HEK293 (cell line): ENCODE results near the gene PLEK2.

Experiments used
- CTCF ChIA-PET: fragments of 350-600 bp; formaldehyde crosslinking; extraction: SDS; loops from one replicate; lab custom pipeline; 2021; ENCODE audit warnings: antibody characterized with exemption; lab: Yijun Ruan, JAX
- POLR2A ChIA-PET: fragments of 300-600 bp; formaldehyde crosslinking; extraction: SDS; loops from one replicate; lab custom pipeline; 2020; ENCODE audit warnings: antibody characterized with exemption, inconsistent platforms; lab: Yijun Ruan, JAX
- H3K27ac ChIP-seq: fragments of 200-500 bp; sonication (Bioruptor generic); 2 replicates; pipeline ENCODE4 v1.5.1; 2014; ENCODE audit warnings: low read depth, low read length, control low read depth, inconsistent platforms; ENCODE audit errors: extremely low read depth
- H3K36me3 ChIP-seq, 2 experiments: fragments of 200-500 bp in 1 of 2; sonication (Bioruptor generic) in 1 of 2; 1 replicate in 1 of 2; 2 replicates in 1 of 2; pipeline ENCODE4 v1.5.1; 2014 to 2017; ENCODE audit warnings: inconsistent platforms in 2 of 2, low read length in 2 of 2; ENCODE audit not compliant: control insufficient read depth in 2 of 2, insufficient read depth in 1 of 2
- H3K4me1 ChIP-seq: fragments of 200-500 bp; sonication (Bioruptor generic); 2 replicates; pipeline ENCODE4 v1.5.1; 2014; ENCODE audit warnings: mild to moderate bottlenecking, low read length, inconsistent platforms; ENCODE audit not compliant: control insufficient read depth, insufficient read depth
- H3K4me3 ChIP-seq: 2 replicates; pipeline ENCODE4 v1.5.1; 2011; ENCODE audit warnings: low read depth, mild to moderate bottlenecking, control low read depth, low read length, moderate library complexity
- H3K9me3 ChIP-seq: fragments of 200-500 bp; sonication (Bioruptor generic); 2 replicates; pipeline ENCODE4 v1.5.1; 2014; ENCODE audit warnings: low read depth, low read length, inconsistent platforms; ENCODE audit not compliant: control insufficient read depth, insufficient read depth
- IKZF3 ChIP-seq: fragments of 450-650 bp; IDR thresholded peaks from 2 replicates; pipeline ENCODE4 v1.5.0; 2018; ENCODE audit warnings: missing biosample characterization, mild to moderate bottlenecking, missing genetic modification characterization, moderate library complexity
- KLF8 ChIP-seq: fragments of 450-650 bp; formaldehyde crosslinking; IDR thresholded peaks from 2 replicates; pipeline ENCODE4 v1.5.1; 2016; ENCODE audit warnings: missing biosample characterization, missing genetic modification characterization
- PRDM2 ChIP-seq: fragments of 450-650 bp; formaldehyde crosslinking; IDR thresholded peaks from 2 replicates; pipeline ENCODE4 v1.5.1; 2016; ENCODE audit warnings: missing biosample characterization, missing genetic modification characterization, borderline replicate concordance
- REPIN1 ChIP-seq: fragments of 450-650 bp; formaldehyde crosslinking; IDR thresholded peaks from 2 replicates; pipeline ENCODE4 v1.5.1; 2017; ENCODE audit warnings: missing biosample characterization, missing genetic modification characterization, low read depth
- SCRT2 ChIP-seq: fragments of 450-650 bp; formaldehyde crosslinking; IDR thresholded peaks from 2 replicates; pipeline ENCODE4 v1.5.1; 2016; ENCODE audit warnings: missing biosample characterization, missing genetic modification characterization
- ZBTB26 ChIP-seq: fragments of 450-650 bp; formaldehyde crosslinking; optimal IDR thresholded peaks from 2 replicates; pipeline ENCODE3; 2016; ENCODE audit warnings: missing biosample characterization, mild to moderate bottlenecking, missing genetic modification characterization
- ZNF132 ChIP-seq: fragments of 450-650 bp; formaldehyde crosslinking; IDR thresholded peaks from 2 replicates; pipeline ENCODE4 v1.5.1; 2017; ENCODE audit warnings: missing biosample characterization, missing genetic modification characterization, borderline replicate concordance
- ZNF146 ChIP-seq: fragments of 450-650 bp; formaldehyde crosslinking; IDR thresholded peaks from 2 replicates; pipeline ENCODE4 v1.5.1; 2016; ENCODE audit warnings: missing biosample characterization, missing genetic modification characterization
- ZNF155 ChIP-seq: fragments of 450-650 bp; formaldehyde crosslinking; IDR thresholded peaks from 2 replicates; pipeline ENCODE4 v1.5.1; 2016; ENCODE audit warnings: missing biosample characterization, missing genetic modification characterization
- ZNF214 ChIP-seq: fragments of 450-650 bp; formaldehyde crosslinking; IDR thresholded peaks from 2 replicates; pipeline ENCODE4 v1.5.1; 2017; ENCODE audit warnings: missing biosample characterization, mild to moderate bottlenecking, missing genetic modification characterization, borderline replicate concordance
- ZNF354C ChIP-seq: fragments of 450-650 bp; formaldehyde crosslinking; IDR thresholded peaks from 2 replicates; pipeline ENCODE4 v1.5.1; 2016; ENCODE audit warnings: missing biosample characterization, missing genetic modification characterization, low read depth, borderline replicate concordance
- ZNF366 ChIP-seq: fragments of 450-650 bp; formaldehyde crosslinking; conservative IDR thresholded peaks from 2 replicates; pipeline ENCODE4 v1.5.1; 2016; ENCODE audit warnings: missing biosample characterization, missing genetic modification characterization
- ZNF391 ChIP-seq: fragments of 450-650 bp; formaldehyde crosslinking; IDR thresholded peaks from 2 replicates; pipeline ENCODE4 v1.5.1; 2016; ENCODE audit warnings: low read depth, missing biosample characterization, missing genetic modification characterization, borderline replicate concordance
- ZNF521 ChIP-seq: fragments of 450-650 bp; formaldehyde crosslinking; IDR thresholded peaks from 2 replicates; pipeline ENCODE4 v1.5.1; 2017; ENCODE audit warnings: missing biosample characterization, mild to moderate bottlenecking, missing genetic modification characterization
- ZNF558 ChIP-seq: fragments of 450-650 bp; formaldehyde crosslinking; IDR thresholded peaks from 2 replicates; pipeline ENCODE4 v1.5.1; 2016; ENCODE audit warnings: missing biosample characterization, missing genetic modification characterization
- ZNF692 ChIP-seq: fragments of 450-650 bp; formaldehyde crosslinking; IDR thresholded peaks from 2 replicates; pipeline ENCODE4 v1.5.1; 2016; ENCODE audit warnings: missing biosample characterization, missing genetic modification characterization
- ZNF777 ChIP-seq: fragments of 450-650 bp; formaldehyde crosslinking; IDR thresholded peaks from 2 replicates; pipeline ENCODE4 v1.5.1; 2017; ENCODE audit warnings: missing biosample characterization, missing genetic modification characterization, borderline replicate concordance
- ZNF837 ChIP-seq: fragments of 450-650 bp; formaldehyde crosslinking; IDR thresholded peaks from 2 replicates; pipeline ENCODE4 v1.5.1; 2016; ENCODE audit warnings: missing biosample characterization, missing genetic modification characterization
- ZNF843 ChIP-seq: fragments of 450-650 bp; formaldehyde crosslinking; IDR thresholded peaks from 2 replicates; pipeline ENCODE4 v1.5.1; 2016; ENCODE audit warnings: missing biosample characterization, missing genetic modification characterization
- ZSCAN16 ChIP-seq: fragments of 450-650 bp; formaldehyde crosslinking; IDR thresholded peaks from 2 replicates; pipeline ENCODE4 v1.5.1; 2016; ENCODE audit warnings: missing biosample characterization, missing genetic modification characterization
- ZSCAN18 ChIP-seq: fragments of 450-650 bp; formaldehyde crosslinking; IDR thresholded peaks from 2 replicates; pipeline ENCODE4 v1.5.1; 2016; ENCODE audit warnings: missing biosample characterization, missing genetic modification characterization

The PLEK2 gene

GRCh38 chr14:67444395-67444794 lies 32.4 kb upstream of the PLEK2 start:
- no peak overlapping the region for H3K4me3 ChIP-seq
- H3K36me3 ChIP-seq, result no peaks in the 10 kb centered on the region
- POLR2A ChIA-PET, result no interaction called here
- H3K9me3 ChIP-seq, result no peaks in the 10 kb centered on the region
- TF ChIP-seq KLF8 (tag by site-specific recombination) (no peak), ZNF132 (tag by site-specific recombination) (no peak), IKZF3 (tag by site-specific recombination) (no peak), ZNF366 (tag by site-specific recombination) (no peak), ZNF521 (tag by site-specific recombination) (no peak)
- H3K27ac ChIP-seq, result no peak overlapping the region
- CTCF ChIA-PET, result interaction anchor here (4.3 kb wide), 1 partner anchor 17 kb away, joined by 28 read pairs; no protein-coding TSS in a partner anchor
- H3K4me1 ChIP-seq, result no peaks in the 10 kb centered on the region

- CTCF ChIA-PET, result interaction anchor here (0.6 kb wide), 1 partner anchor 43 kb away, joined by 3 read pairs; no protein-coding TSS in a partner anchor
- no peak overlapping the region for H3K4me3 ChIP-seq
- H3K27ac ChIP-seq, result no peak overlapping the region
- no peak for TF ChIP-seq ZNF837 (tag by site-specific recombination)
- no peak for TF ChIP-seq ZNF558 (tag by site-specific recombination)
- TF ChIP-seq ZNF391, result no peak
- TF ChIP-seq ZBTB26 (tag by site-specific recombination), result no peak
- TF ChIP-seq SCRT2, result no peak
- no peak for TF ChIP-seq ZNF155 (tag by site-specific recombination)
- TF ChIP-seq, all 188 proteins: peak for 0
- Histone ChIP-seq H3K4me1 (no peaks in the 10 kb centered on the region), H3K9me3 (no peaks in the 10 kb centered on the region), H3K36me3 (no peaks in the 10 kb centered on the region)
- POLR2A ChIA-PET, result no interaction called here
These were observed 30.4 kb upstream of the PLEK2 start for GRCh38 chr14:67442139-67442906.

- no peaks in the 10 kb centered on the region for H3K9me3 ChIP-seq
- ChIA-PET CTCF (interaction anchor here (0.6 kb wide), 1 partner anchor 44 kb away, joined by 3 read pairs; no protein-coding TSS in a partner anchor), POLR2A (no interaction called here)
- no peaks in the 10 kb centered on the region for H3K4me1 ChIP-seq
- no peak overlapping the region for H3K27ac ChIP-seq
- no peak overlapping the region for H3K4me3 ChIP-seq
- no peaks in the 10 kb centered on the region for H3K36me3 ChIP-seq
- TF ChIP-seq PRDM2, result no peak
- TF ChIP-seq ZNF777 (tag by site-specific recombination), result no peak
- TF ChIP-seq ZNF843, result no peak
- TF ChIP-seq ZNF146 (tag by site-specific recombination), result no peak
- no peak for TF ChIP-seq ZSCAN16 (tag by site-specific recombination)
- no peak for TF ChIP-seq ZNF354C
- no peak for TF ChIP-seq ZNF837 (tag by site-specific recombination)
- TF ChIP-seq ZNF692, result no peak
- no peak for TF ChIP-seq ZSCAN18 (tag by site-specific recombination)
- TF ChIP-seq ZNF214 (tag by site-specific recombination), result no peak
- no peak for TF ChIP-seq REPIN1 (tag by site-specific recombination)
These were observed 29.7 kb upstream of the PLEK2 start for GRCh38 chr14:67441672-67442071.
